ENCODE data around the gene ACR. TPM values are rescaled to one million over a fixed set of nuclear protein-coding genes. Genes with fewer than 3 reads are reported as not detected.

ACR gene
- total RNA-seq = not detected

GRCh38 chr22:50737728-50738648, at the start of gene ACR:
Gene ACR (plus strand): TSS chr22:50738204. CDS start chr22:50738236, 32 bp downstream.
- DNase-seq = no peak

GRCh38 chr22:50688448-50688847, 49.6 kb upstream of the ACR start:
- no peak for DNase-seq

GRCh38 chr22:50691521-50691920, 46.5 kb upstream of the ACR start:
- DNase-seq = no peak

GRCh38 chr22:50693462-50693861, 44.5 kb upstream of the ACR start:
- no peak for DNase-seq

- no peak for DNase-seq
Measured at GRCh38 chr22:50694099-50694605, 43.9 kb upstream of the ACR start.

- DNase-seq = no peak
Measured at GRCh38 chr22:50694766-50695420, 43.1 kb upstream of the ACR start.

- no peak for DNase-seq
Measured at GRCh38 chr22:50695421-50696250, 42.4 kb upstream of the ACR start.

- no peak for DNase-seq
Measured at GRCh38 chr22:50696251-50696798, 41.7 kb upstream of the ACR start.

GRCh38 chr22:50696799-50697561, 41.0 kb upstream of the ACR start:
- no peak for DNase-seq

- no peak for DNase-seq
Measured at GRCh38 chr22:50697667-50698506, 40.1 kb upstream of the ACR start.

- DNase-seq = no peak
Measured at GRCh38 chr22:50698546-50698945, 39.5 kb upstream of the ACR start.

GRCh38 chr22:50699001-50699755, 38.8 kb upstream of the ACR start:
- no peak for DNase-seq

- no peak for DNase-seq
Measured at GRCh38 chr22:50699756-50700386, 38.1 kb upstream of the ACR start.

GRCh38 chr22:50700387-50701075, 37.5 kb upstream of the ACR start:
- no peak for DNase-seq

GRCh38 chr22:50701076-50701419, 37.0 kb upstream of the ACR start:
- DNase-seq = no peak

GRCh38 chr22:50701428-50702154, 36.4 kb upstream of the ACR start:
- no peak for DNase-seq

- no peak for DNase-seq
Measured at GRCh38 chr22:50702261-50702671, 35.7 kb upstream of the ACR start.
